ENCODE data around the gene DGKI.
"Not testable (repeated sequence)": the region's sequence is repeated elsewhere in the genome, so short reads cannot be mapped to it uniquely, and the experiment has no call there.

DNA sequence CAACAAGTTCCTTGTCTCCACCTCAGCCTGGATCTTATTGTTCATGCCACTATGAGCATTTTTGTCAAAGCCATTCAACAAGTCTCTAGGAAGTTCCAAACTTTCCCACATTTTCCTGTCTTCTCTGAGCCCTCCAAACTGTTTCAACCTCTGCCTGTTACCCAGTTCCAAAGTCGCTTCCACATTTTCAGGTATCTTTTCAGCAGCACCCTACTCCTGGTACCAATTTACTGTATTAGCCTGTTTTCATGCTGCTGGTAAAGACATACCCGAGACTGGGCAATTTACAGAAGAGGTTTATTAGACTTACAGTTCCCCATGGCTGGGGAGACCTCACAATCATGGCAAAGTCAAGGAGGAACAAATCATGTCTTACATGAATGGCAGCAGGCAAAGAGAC is 13.8 kb downstream of the DGKI start:
- TF ChIP-seq, protein P1, sequence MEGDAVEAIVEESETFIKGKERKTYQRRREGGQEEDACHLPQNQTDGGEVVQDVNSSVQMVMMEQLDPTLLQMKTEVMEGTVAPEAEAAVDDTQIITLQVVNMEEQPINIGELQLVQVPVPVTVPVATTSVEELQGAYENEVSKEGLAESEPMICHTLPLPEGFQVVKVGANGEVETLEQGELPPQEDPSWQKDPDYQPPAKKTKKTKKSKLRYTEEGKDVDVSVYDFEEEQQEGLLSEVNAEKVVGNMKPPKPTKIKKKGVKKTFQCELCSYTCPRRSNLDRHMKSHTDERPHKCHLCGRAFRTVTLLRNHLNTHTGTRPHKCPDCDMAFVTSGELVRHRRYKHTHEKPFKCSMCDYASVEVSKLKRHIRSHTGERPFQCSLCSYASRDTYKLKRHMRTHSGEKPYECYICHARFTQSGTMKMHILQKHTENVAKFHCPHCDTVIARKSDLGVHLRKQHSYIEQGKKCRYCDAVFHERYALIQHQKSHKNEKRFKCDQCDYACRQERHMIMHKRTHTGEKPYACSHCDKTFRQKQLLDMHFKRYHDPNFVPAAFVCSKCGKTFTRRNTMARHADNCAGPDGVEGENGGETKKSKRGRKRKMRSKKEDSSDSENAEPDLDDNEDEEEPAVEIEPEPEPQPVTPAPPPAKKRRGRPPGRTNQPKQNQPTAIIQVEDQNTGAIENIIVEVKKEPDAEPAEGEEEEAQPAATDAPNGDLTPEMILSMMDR (IDR thresholded peaks at IDR 0.05) = not testable (repeated sequence)
- not testable (repeated sequence) for TF ChIP-seq EZH2 (IDR thresholded peaks at IDR 0.05; ENCODE audit: borderline replicate concordance, insufficient read depth, low read depth, low read length, poor library complexity, severe bottlenecking)

All from B cell (primary cell).